DOHH2 (cell line): Measurements from ENCODE around the gene HBEGF.

Source experiments
- EZH2phosphoT487 ChIP-seq: fragments of 200-600 bp; sonication (generic); IDR thresholded peaks from 2 replicates; pipeline ENCODE4 v1.6.1; 2017; ENCODE audit warnings: borderline replicate concordance, mild to moderate bottlenecking, antibody characterized with exemption, low read length, moderate library complexity, mixed read lengths
- TF ChIP-seq, protein P1 (sequence below): fragments of 200-600 bp; sonication (generic); IDR thresholded peaks from one replicate; pipeline ENCODE4 v1.5.1; 2014; ENCODE audit warnings: antibody characterized with exemption, mild to moderate bottlenecking, low read depth, low read length; ENCODE audit not compliant: poor library complexity, severe bottlenecking

DNA sequence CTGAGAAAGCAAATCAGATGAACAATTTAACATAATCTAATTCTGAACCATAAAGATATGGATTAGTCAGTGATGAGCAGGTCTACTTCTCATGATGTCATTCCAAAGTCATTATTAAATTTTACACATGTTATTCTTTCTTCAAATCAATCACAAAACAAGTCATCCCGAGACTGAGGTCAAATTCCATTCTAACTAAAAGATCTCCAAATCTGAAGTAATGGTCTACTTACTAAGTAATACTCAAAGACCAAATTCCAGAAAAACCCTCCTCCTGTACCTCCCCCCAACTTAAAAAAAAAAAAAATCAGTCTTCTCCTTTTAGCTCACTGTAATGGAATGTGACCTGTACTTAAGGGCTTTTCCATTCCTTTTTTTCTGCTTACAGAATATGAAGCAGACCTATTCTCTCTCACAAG, 48.2 kb downstream of the HBEGF start:
- TF ChIP-seq, protein P1, sequence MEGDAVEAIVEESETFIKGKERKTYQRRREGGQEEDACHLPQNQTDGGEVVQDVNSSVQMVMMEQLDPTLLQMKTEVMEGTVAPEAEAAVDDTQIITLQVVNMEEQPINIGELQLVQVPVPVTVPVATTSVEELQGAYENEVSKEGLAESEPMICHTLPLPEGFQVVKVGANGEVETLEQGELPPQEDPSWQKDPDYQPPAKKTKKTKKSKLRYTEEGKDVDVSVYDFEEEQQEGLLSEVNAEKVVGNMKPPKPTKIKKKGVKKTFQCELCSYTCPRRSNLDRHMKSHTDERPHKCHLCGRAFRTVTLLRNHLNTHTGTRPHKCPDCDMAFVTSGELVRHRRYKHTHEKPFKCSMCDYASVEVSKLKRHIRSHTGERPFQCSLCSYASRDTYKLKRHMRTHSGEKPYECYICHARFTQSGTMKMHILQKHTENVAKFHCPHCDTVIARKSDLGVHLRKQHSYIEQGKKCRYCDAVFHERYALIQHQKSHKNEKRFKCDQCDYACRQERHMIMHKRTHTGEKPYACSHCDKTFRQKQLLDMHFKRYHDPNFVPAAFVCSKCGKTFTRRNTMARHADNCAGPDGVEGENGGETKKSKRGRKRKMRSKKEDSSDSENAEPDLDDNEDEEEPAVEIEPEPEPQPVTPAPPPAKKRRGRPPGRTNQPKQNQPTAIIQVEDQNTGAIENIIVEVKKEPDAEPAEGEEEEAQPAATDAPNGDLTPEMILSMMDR: no peak
- TF ChIP-seq EZH2phosphoT487: no peak
